CMK (cell line): ENCODE measurements around the gene POLD3.
"Not testable (repeated sequence)": the region's sequence is repeated elsewhere in the genome, so short reads cannot be mapped to it uniquely, and the experiment has no call there.

Source experiments
- DNase-seq: peaks from one replicate; pipeline ENCODE4 v3.0.0-alpha.2; 2010; ENCODE audit warnings: low read depth

Gene POLD3

GRCh38 chr11:74638869-74639268 lies 46.5 kb downstream of the POLD3 start:
- DNase-seq, result no peak

- no peak for DNase-seq
Observed at GRCh38 chr11:74639533-74639932, 47.2 kb downstream of the POLD3 start.

- DNase-seq, result no peak
Observed at GRCh38 chr11:74641289-74641688, 48.9 kb downstream of the POLD3 start.

GRCh38 chr11:74641905-74642304 lies 49.5 kb downstream of the POLD3 start:
- no peak for DNase-seq

GRCh38 chr11:74642912-74643311 lies 50.5 kb downstream of the POLD3 start:
- no peak for DNase-seq

- DNase-seq, result no peak
Observed at GRCh38 chr11:74644081-74644480, 51.7 kb downstream of the POLD3 start.

GRCh38 chr11:74646215-74646614 lies 53.8 kb downstream of the POLD3 start:
- no peak for DNase-seq

GRCh38 chr11:74646954-74647353 lies 54.6 kb downstream of the POLD3 start:
- DNase-seq, result no peak

- no peak for DNase-seq
Observed at GRCh38 chr11:74647404-74647803, 55.0 kb downstream of the POLD3 start.

GRCh38 chr11:74647831-74648230 lies 55.4 kb downstream of the POLD3 start:
- no peak for DNase-seq

GRCh38 chr11:74648894-74649293 lies 56.5 kb downstream of the POLD3 start:
- DNase-seq, result no peak

GRCh38 chr11:74650498-74650897 lies 58.1 kb downstream of the POLD3 start:
- DNase-seq, result no peak

- no peak for DNase-seq
Observed at GRCh38 chr11:74654976-74655375, 62.6 kb downstream of the POLD3 start.

- DNase-seq, result not testable (repeated sequence)
Observed at GRCh38 chr11:74659124-74659523, 66.7 kb downstream of the POLD3 start.

GRCh38 chr11:74662487-74663103 lies 70.2 kb downstream of the POLD3 start:
- no peak for DNase-seq

- DNase-seq, result no peak
Observed at GRCh38 chr11:74663315-74663714, 70.9 kb downstream of the POLD3 start.

GRCh38 chr11:74669211-74670160 lies 77.1 kb downstream of the POLD3 start:
- DNase-seq, result no peak

GRCh38 chr11:74670171-74670570 lies 77.8 kb downstream of the POLD3 start:
- no peak for DNase-seq

- no peak for DNase-seq
Observed at GRCh38 chr11:74671520-74672196, 79.3 kb downstream of the POLD3 start.

- no peak for DNase-seq
Observed at GRCh38 chr11:74672332-74672955, 80.1 kb downstream of the POLD3 start.

GRCh38 chr11:74672956-74673692 lies 80.7 kb downstream of the POLD3 start:
- no peak for DNase-seq
